Left ventricle myocardium inferior (tissue), 1 donor: ENCODE data around the gene FAM163B. TPM values are rescaled to one million over a fixed set of nuclear protein-coding genes. Genes with fewer than 3 reads are reported as not detected.

Source experiments
- DNase-seq: peaks from one replicate; pipeline ENCODE4 v3.0.0-alpha.2; 2020
- H3K27ac ChIP-seq: fragments of 200-600 bp; replicated peaks from 2 replicates; pipeline ENCODE4 v1.8.0; 2021
- H3K27me3 ChIP-seq: fragments of 200-600 bp; 2 replicates; pipeline ENCODE4 v1.8.0; 2021; ENCODE audit warnings: low read depth
- H3K36me3 ChIP-seq: fragments of 200-600 bp; 2 replicates; pipeline ENCODE4 v1.8.0; 2021
- H3K4me1 ChIP-seq: fragments of 200-600 bp; 2 replicates; pipeline ENCODE4 v1.8.0; 2021
- H3K4me3 ChIP-seq: fragments of 200-600 bp; 2 replicates; pipeline ENCODE4 v1.8.0; 2021; ENCODE audit warnings: mild to moderate bottlenecking, moderate library complexity
- H3K9me3 ChIP-seq: fragments of 200-600 bp; replicated peaks from 2 replicates; pipeline ENCODE4 v1.8.0; 2021
- CTCF ChIP-seq: fragments of 200-600 bp; IDR thresholded peaks from 2 replicates; pipeline ENCODE4 v1.8.0; 2021; ENCODE audit warnings: antibody characterized with exemption, mild to moderate bottlenecking, borderline replicate concordance
- intact Hi-C: fragments of 100-400 bp; cut with micrococcal nuclease; formaldehyde crosslinking; loops from one replicate; pipeline ENCODE4 v1.11.0; 2022
- total RNA-seq: library from RNA; stranded (reverse); fragmentation: NEBNext Ultra II Directional; extraction: Animal tissue kit (Norgen Biotek cat#: 25700); gene quantifications from one replicate; pipeline ENCODE4 v1.2.1, GENCODE V29; 2021
- donor health status: DM: no; HTN: yes; CAD: no; lungs with severe emphysema.

FAM163B gene
- total RNA-seq, 1 donor from 2014 or later: not detected

GRCh38 chr9:133597316-133597957 is 11.8 kb downstream of the FAM163B start:
- H3K4me3 ChIP-seq: no peak overlapping the region
- no peaks in the 10 kb centered on the region for H3K4me1 ChIP-seq
- peaks cover 30% of the 10 kb centered on the region for H3K9me3 ChIP-seq
- H3K27ac ChIP-seq: no peak overlapping the region
- TF ChIP-seq CTCF: no peak
- H3K36me3 ChIP-seq: no peaks in the 10 kb centered on the region
- DNase-seq: no peak
- intact Hi-C loops: no loop called here
- H3K27me3 ChIP-seq: peaks cover 41% of the 10 kb centered on the region

GRCh38 chr9:133595910-133596309 is 13.3 kb downstream of the FAM163B start:
- Histone ChIP-seq H3K4me1 (no peaks in the 10 kb centered on the region), H3K27ac (no peak overlapping the region), H3K4me3 (no peak overlapping the region), H3K27me3 (peaks cover 41% of the 10 kb centered on the region), H3K36me3 (no peaks in the 10 kb centered on the region), H3K9me3 (peaks cover 30% of the 10 kb centered on the region)
- TF ChIP-seq CTCF: no peak
- no peak for DNase-seq
- intact Hi-C loops: no loop called here

- DNase-seq: no peak
- Histone ChIP-seq H3K27ac (no peak overlapping the region), H3K27me3 (peaks cover 49% of the 10 kb centered on the region), H3K4me3 (no peak overlapping the region), H3K4me1 (no peaks in the 10 kb centered on the region), H3K9me3 (peaks cover 30% of the 10 kb centered on the region), H3K36me3 (no peaks in the 10 kb centered on the region)
- TF ChIP-seq CTCF: no peak
- intact Hi-C loops: no loop called here
Measured at GRCh38 chr9:133594310-133594709, 14.9 kb downstream of the FAM163B start.

GRCh38 chr9:133593587-133594253 is 15.5 kb downstream of the FAM163B start:
- no peak for TF ChIP-seq CTCF
- Histone ChIP-seq H3K4me3 (no peak overlapping the region), H3K9me3 (peaks cover 26% of the 10 kb centered on the region), H3K27me3 (peaks cover 53% of the 10 kb centered on the region), H3K4me1 (no peaks in the 10 kb centered on the region), H3K27ac (no peak overlapping the region), H3K36me3 (no peaks in the 10 kb centered on the region)
- no peak for DNase-seq
- intact Hi-C loops: no loop called here

GRCh38 chr9:133592731-133593409 is 16.3 kb downstream of the FAM163B start:
- no peak for TF ChIP-seq CTCF
- H3K27ac ChIP-seq: no peak overlapping the region
- H3K27me3 ChIP-seq: peaks cover 61% of the 10 kb centered on the region
- no peaks in the 10 kb centered on the region for H3K4me1 ChIP-seq
- H3K36me3 ChIP-seq: no peaks in the 10 kb centered on the region
- intact Hi-C loops: no loop called here
- DNase-seq: no peak
- no peak overlapping the region for H3K4me3 ChIP-seq
- H3K9me3 ChIP-seq: peaks cover 18% of the 10 kb centered on the region
